HG02571 (cell line): Measurements from ENCODE around the gene ARID5B.

Source experiments
- ATAC-seq: cut with Tn5 transposase; IDR thresholded peaks from one replicate; pipeline ENCODE4 v1.9.1; 2021; ENCODE audit warnings: mild to moderate bottlenecking, moderate library complexity; ENCODE audit not compliant: unreplicated experiment

Gene ARID5B

DNA sequence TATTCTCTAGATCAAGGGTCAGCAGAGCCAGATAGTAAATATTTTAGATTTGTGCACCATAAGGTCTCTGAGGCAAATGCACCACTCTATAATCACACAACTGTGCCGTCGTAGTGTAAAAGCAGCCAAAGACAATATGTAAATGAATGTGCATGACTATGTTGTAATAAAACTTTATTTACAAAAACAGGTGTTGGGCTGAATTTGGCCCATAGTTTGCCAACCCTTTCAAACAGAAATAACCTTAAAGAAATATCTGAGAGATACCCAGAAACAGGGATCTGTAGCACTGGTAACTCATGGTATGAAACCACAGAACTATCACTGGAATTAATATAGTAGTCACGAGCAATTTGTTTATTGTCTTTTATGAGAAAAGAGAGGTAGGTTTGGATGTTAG, 86.0 kb downstream of the ARID5B start:
- ATAC-seq = peak; percentile 9

DNA sequence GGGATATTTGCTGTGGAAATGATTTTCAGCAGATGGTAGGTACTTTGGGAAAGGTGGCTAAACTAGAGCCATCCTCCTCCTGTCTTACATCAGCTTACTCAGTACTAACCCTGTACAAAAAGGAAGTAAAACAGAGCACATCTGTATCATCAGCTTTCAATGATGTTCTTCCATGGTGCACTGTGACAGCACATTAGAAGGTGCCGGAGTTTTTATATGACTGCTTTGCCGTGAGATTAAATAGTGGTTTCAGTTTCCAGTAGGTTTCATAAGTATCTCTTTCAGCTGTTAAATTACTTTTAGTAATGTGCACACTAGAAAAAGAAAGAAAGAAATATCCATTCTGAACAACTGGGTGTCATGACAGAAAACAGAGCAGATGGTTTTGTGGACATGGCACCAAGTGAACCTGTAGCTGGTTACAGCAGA, 86.5 kb downstream of the ARID5B start:
- peak; percentile 96 for ATAC-seq

DNA sequence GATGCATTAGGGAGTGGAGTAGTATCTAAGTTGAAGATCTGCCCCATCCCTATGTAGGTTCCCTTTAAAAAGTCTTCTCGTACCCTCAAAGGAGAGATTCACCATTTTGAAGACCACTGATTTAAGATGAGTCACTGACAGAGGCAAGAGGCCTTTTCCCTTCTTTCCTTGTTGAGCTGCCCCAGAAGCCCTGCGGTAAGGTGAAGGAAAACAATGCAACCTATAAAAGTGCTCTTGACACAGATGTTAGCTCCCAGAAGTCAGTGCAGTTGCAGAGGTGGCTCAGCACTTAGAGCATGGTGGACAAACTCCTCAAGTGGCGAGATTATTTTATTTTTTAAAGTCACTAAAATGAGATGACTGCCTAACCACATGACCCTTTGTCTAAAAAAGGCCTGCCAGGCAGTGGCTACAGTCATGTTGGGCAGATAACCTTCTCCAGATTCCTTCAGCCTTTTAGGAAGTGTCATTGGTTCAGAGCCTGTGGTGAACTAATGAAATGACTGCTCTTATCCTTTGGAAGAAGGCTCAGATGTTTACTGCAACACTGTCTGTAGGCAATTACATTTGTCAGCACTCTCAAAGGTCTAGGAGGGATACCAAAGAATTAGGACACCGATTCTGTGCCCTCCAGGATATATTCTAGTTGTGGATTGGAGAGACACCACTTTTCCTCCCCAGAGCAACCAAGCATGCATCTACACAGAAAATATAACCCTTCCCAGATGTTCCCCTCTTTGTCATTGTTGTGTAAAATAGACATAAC, 88.7 kb downstream of the ARID5B start:
- ATAC-seq = no peak

DNA sequence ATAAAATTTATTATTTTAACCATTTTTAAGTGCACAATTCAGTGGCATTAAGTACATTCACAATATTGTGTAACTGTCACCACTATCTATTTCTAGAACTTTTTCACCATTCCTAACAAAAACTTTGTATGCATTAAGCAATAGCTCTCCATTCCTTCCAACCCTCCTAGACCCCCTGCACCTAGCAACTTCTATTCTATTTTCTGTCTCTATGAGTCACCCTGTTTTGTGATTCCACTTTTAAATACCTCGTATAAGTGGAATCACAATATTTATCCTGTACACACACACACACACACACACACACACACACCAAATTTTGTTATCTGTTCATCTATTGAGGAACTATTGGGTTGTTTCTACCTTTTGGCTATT, 89.2 kb downstream of the ARID5B start:
- no peak for ATAC-seq

DNA sequence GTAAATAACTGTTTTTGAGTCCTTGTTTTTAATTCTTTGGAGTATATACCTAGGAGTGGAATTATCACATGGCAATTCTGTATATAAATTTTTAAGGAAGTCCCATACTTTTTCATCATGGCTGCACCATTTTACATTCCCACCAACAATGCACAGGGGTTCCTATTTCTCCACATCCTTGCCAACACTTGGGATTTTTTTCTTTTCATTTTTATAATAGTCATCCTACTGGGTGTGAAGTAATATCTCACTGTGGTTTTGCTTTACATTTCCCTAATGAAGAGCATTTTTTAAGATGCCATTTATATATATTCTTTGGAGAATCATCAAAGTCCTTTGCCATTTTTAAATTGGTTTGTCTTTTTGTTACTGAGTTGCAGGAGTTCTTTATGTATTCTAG, 89.7 kb downstream of the ARID5B start:
- ATAC-seq = no peak

DNA sequence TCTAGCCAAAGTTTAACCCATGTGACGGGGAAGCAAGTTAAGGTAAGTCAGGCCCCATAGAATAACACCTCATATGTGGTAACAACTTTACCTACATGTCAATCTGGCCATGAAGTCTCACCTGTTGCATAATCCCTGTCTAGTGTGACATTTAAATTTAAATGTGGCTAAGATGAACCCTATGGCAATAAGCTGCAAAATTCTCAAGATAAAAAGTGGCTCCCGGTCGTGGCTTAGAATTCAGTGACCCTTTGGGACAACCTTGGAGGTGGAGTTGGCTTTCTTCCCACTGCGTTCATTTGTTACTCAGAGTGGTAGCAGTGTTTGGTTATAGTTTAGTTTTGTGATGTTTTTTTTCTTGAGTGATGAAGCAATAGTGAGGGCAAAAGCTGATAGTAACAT, 90.6 kb downstream of the ARID5B start:
- no peak for ATAC-seq

DNA sequence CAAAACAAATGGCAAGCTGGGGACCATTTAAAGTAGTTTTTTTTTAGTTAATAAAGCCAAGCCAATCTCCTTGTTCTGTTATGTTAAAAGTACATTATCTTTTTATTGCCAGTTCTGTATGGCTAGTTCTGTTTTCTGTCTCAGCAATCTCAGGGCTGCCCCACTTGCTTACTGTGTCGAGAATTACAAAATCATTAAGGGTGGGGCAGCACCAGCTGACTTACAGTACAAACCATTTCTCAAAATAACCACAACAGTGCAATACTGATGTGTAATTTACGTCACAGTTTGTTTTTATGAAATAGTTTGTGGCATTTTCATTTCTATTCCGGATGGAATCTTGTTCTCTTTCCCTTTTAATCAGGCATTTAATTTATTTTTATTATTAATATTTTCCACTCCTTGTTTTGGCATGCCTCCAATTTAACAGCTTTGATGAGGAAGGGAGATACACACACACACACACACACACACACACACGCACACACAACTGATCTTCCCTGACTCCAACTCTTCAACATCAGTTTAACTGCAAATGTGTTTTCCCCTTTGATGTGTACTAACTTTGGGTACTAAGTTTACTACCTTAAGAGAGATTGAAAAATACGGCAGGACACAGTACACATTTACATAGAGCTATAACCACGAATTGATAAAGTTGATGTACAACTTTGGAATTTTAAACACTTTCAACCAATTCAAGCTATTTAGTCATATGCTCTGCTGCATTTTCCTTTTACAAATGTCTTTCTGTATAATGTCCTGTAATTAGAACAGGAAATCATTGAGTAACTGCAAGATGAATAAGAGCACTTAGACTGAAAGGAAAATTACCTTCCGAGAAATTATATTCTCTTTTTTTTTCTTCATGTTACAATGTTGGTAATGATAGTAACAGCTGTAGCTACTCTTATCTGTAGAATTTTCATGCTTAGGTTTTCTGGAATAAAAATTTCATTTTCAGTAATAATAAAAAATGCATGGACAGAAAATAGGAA, 91.5 kb downstream of the ARID5B start:
- ATAC-seq = peak; percentile 42

DNA sequence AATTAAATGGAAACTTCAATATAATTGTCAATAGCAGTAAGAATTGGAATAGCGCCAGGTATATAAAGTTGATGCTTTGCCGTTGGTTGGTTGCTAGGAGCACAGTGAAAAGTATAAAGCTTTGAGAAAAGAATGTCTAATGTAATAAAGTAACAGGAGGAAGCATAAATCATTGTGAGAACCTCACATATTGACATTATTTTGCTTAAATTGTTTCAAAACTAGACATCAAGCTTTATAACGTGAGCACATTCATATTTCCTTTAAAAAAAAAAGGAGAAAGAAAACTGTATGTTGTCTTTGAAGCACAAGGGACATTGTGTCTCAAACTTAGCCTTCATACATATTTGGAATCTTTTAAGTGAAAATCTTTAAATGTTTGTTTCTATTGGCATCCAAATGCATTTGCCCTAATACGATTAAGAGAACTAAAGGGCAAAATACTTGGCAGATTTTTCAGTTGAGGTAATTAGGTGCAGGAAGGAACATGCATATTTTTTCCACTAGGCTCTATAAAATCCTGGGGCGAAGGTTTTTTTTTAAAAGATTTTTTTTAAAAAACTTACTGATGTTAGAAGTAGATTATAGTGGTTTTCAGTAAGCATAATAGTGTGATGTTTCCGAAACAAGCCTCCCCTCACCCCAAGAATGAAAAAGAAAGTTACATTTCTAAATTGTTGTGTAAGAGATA, 92.4 kb downstream of the ARID5B start:
- ATAC-seq = no peak

DNA sequence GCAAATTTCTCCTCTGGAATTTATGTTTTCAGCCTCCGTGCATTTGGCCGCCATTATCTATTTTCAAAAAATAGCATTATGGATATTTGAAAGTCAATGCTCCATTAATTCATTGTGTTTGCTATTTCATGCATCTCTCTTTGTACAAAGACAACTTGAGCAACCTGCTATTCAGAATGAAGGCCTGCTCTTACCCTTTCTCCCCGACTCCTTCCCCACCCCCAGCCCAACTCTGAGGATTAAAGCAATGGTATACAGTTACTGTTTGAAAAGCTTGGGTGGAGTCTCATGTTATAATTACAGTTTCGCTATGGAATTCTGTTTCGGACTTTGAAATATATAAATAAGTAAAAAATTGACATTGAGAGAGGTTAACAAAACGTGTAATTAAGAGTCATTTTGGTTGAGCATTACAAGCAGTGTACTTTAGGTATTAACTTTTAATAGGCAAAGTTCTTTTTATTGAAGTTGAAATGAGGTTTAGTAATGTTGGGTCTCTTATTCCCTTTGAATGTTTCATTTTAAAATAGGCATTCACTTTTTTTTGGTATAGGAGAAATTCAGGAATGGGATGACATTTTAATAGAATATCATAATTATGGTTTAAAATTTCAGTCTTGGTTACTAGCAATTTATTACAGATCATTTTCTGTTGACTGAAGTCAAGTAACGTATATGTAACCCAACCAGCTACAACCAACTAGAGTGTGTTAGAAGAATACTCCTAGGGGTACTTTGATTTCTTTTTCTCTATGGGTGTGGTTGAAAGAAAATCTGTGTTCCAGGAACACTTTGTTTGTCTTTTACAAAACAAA, 93.1 kb downstream of the ARID5B start:
- ATAC-seq = no peak

DNA sequence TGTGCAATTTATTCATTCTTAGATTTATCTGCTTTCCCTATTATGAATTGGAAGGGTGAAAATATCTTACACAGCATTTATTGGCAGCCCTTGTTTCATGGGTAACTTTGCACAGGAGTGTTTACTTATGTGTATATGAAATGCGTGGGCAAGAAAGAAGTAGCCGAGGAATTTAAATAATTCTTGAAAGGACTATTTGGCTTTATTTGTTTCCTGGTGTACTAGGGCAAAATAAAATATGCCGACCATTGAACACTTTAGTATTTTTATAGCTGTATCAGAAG, 93.7 kb downstream of the ARID5B start:
- no peak for ATAC-seq

DNA sequence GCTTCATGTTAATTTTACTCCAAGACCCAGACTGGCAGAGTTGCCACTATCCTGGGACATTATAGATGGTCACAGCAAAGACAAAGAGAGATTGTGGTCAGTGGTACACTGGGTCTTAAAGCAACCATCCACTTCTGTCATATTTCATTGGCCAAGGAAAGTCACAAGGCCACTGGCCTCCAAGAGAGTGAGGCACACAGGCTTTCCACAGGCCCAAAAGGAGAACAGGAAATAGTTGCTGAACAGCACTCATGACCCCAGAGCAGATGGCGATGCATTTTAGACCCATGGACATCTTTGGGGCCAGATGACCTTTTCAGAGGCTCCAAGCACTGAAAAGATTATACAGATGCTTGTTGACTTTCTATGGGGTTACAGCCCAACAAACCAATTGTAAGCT, 97.4 kb downstream of the ARID5B start:
- ATAC-seq = no peak

DNA sequence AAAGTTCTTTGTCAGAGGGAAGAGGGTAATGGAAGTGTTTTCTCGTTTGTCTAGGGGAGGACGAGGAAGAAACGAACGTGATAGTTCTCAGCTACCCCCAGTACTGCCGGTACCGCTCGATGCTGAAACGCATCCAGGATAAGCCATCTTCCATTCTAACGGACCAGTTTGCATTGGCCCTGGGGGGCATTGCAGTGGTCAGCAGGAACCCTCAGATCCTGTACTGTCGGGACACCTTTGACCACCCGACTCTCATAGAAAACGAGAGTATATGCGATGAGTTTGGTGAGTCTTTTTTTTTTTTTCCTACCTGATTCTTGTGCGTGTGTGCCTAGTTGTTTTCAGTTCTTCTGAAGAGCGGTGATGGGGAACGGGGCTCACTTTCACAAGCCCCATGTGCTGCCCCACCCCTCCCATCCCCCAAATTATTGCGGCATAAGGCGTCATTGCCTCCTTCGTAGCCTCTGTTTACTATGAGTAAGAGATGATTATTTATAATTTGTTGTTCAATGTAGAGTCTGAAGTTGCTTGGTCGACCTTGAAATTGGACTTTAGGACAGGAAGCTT, 98.6 kb downstream of the ARID5B start:
- peak; percentile 63 for ATAC-seq

DNA sequence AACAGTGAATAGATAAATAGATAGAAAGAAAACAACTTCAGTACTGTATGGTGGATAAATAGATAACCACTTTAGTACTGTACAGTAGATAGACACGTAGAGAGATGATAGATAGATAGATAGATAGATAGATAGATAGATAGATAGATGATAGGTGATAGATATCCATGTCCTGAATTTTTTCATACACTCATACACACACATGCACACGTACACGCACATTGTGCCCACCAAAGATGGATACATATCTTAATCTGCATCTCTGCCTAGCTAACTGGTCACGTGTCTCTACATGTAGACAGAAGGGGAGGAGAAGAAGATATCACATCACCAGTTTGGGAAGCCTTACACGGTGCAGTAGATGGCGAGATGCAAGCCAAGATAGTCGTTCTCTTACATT, 99.2 kb downstream of the ARID5B start:
- no peak for ATAC-seq

DNA sequence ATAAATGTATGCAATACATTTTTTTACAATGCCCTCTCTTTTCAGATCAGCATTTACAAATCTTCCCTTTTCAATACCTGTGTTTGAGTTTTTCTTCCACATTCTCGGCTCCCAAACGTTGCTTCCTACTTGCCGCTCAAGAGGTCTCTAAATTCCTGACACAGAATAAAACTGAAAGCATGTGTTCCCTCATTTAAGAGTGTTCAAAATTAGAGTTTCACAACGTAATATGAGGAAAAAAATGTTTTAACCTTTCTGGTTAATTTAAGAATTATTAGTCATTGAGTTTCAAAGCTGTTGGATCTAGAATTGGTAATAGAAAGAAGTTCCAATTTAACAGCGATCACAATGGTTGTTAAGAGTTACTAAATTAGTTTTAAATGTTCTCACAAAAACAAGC, 100.4 kb downstream of the ARID5B start:
- ATAC-seq = no peak

DNA sequence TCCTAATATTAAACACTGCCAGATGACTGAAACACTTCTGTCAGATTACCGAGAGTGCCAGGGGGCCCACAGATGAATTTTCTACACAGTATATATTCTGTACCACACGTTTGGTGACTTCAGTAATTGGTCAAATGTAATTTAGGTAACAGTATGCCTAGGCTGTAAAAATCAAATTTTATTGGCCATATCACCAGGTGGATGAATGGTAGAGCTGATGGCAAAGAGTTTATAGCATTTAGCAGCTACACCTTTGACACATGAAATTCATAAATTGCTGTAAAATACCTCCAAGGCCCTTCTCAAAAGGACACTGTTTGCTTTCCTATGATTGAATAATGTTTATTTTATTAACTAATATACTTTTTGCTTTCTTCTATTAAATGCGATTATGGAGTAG, 101.3 kb downstream of the ARID5B start:
- no peak for ATAC-seq

DNA sequence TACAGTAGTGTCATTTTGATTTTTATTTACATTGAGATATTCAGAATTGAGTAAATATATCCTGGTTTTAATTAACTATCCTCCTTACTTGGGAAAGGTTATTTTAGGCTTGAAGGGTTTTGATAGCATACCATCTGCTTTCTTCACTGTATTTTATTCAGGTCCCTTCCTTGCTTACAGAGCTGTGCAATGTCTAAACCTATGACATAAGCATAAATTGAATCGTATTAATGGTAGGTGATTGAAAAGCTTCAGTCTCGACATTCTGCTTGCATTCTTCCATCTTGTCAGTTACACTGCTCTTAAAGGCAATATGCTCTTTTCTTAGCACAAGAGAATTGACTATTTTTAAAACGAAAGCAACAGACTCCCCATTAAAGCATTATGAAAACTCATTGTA, 102.5 kb downstream of the ARID5B start:
- ATAC-seq = no peak

DNA sequence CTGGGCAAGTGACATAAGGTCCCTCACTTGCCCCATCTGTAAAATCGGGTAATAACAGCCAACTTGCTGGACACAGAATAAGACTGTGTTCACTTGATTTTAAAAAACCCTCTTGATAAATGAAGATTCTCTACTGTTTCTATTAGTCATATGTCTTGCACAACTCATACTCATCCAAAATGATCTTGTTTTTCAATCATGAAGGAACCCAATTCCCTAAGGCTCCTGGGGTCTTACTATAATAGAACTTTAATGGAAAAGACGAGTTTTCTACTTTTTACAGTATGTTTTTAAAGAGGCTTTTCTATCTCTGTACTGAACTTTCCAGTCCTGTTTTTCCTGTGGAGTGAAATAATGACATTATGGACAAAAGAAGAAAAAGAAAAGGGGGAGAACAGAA, 103.8 kb downstream of the ARID5B start:
- ATAC-seq = no peak

DNA sequence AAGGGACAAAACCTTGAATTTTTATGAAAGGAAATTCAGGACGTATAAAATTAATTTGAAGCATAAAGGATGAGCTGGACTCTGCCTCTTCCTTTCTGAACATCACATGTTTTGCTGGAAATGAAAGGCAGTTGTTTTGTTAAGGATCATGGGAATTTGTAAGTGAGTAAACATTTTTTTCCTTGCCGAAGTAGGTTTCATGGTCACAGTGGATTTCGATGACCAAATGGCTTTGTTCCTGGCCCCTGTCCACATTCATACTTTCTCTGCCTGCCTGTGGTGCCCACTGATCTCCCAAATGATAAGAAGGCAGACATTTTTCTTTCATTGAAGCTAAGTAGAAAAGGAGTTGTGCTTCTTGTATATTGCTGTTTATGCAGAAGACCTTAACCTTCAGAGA, 104.2 kb downstream of the ARID5B start:
- no peak for ATAC-seq

DNA sequence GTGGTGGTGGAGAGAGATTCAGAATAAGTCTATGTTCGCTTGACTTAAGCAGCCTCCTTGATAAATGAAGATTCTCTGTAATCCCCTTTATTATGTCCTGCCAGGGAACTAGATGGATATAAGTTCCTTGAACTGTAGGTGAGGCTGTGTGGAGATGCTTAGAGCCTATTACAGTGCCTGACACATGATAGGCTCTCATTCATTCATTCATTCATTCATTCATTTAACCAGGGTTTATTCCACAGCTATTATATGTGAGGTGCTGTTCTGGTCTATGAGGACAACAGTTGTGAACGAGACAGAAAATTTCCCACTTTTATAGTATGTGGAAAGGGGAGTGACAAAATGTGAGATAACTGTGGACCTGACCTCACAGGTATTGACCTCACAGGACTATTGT, 105.6 kb downstream of the ARID5B start:
- ATAC-seq = no peak

DNA sequence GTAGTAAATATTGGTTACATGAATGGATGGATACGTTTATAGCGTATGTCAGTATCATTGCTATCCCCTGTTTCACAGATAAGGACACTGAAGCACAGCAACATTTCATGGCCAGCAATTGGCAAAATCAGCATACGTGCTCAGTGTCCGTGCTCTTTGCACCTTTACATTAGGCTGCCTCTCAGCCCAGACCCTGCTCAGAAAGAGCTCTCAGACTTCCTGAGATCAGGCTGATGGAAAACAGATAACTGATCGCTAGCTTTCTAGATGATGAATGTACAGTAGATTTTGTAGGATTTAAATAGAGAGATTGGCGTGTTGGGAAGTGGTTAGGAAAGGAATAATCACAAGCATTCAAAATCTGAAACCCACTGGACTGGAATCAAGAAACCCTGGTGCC, 106.7 kb downstream of the ARID5B start:
- ATAC-seq = no peak

DNA sequence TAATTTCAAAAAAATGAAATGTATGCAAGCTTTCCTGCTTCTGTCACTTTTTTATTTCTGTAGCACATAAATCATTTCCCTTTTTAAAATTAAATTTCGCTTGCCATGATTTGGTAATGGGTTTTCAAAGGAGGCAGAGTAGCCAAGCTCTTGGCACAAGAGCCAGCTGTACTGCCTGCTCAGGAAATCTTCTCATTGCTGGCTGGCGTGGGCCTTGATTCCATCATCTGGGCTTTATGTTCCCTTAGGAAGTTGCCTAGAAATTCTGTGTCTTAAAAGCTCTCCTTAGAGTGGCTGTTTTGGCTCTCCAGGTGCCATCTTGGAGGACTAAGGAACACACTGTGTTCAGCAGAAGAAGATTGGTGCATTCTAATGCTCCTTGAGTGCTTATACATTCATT, 107.4 kb downstream of the ARID5B start:
- no peak for ATAC-seq
